Keratinocyte (primary cell): Measurements from ENCODE around the gene CTNNA3. TPM values are rescaled to one million over a fixed set of nuclear protein-coding genes. Genes with fewer than 3 reads are reported as not detected.

Experiments
- DNase-seq: peaks from one replicate; pipeline ENCODE4 v3.0.0-alpha.2; 2011; ENCODE audit warnings: low read depth, missing footprints, low spot score
- FAIRE-seq: peaks from 2 replicates; lab custom pipeline; 2011; peaks lifted over from hg19 to GRCh38; lab: Jason Lieb, UNC
- H2AFZ ChIP-seq: 2 replicates; pipeline ENCODE4 v1.6.0; 2012; ENCODE audit warnings: low read length, control low read depth, inconsistent platforms; ENCODE audit not compliant: control insufficient read depth
- H3K27ac ChIP-seq: 2 replicates; pipeline ENCODE4 v1.5.1; 2011; ENCODE audit warnings: low read length; ENCODE audit not compliant: control insufficient read depth, insufficient read depth
- H3K27me3 ChIP-seq: 3 replicates; pipeline ENCODE4 v1.6.0; 2011; ENCODE audit warnings: low read length; ENCODE audit not compliant: control insufficient read depth, insufficient read depth; ENCODE audit errors: extremely low read depth
- H3K36me3 ChIP-seq, 2 experiments: 2 replicates in 1 of 2; 3 replicates in 1 of 2; pipeline ENCODE4 v1.5.1; 2011; ENCODE audit warnings: low read length in 2 of 2, mild to moderate bottlenecking in 1 of 2; ENCODE audit not compliant: control insufficient read depth in 2 of 2, insufficient read depth in 2 of 2; ENCODE audit errors: extremely low read depth in 1 of 2
- H3K4me1 ChIP-seq: 3 replicates; pipeline ENCODE4 v1.5.1; 2011; ENCODE audit warnings: low read length; ENCODE audit not compliant: control insufficient read depth, insufficient read depth; ENCODE audit errors: extremely low read depth
- H3K4me2 ChIP-seq: 3 replicates; pipeline ENCODE4 v1.6.0; 2011; ENCODE audit warnings: low read depth, low read length; ENCODE audit not compliant: control insufficient read depth, insufficient read depth; ENCODE audit errors: extremely low read depth
- H3K4me3 ChIP-seq, 3 experiments: fragments of 200-600 bp in 1 of 3; sonication (generic) in 1 of 3; 2 replicates in 2 of 3; 3 replicates in 1 of 3; pipeline ENCODE4 v1.5.1; 2011 to 2016; ENCODE audit warnings: low read length in 3 of 3, mild to moderate bottlenecking in 3 of 3, control low read depth in 2 of 3, inconsistent platforms in 1 of 3, low read depth in 1 of 3, mixed read lengths in 1 of 3, mixed run types in 1 of 3, moderate library complexity in 1 of 3; ENCODE audit not compliant: control insufficient read depth in 2 of 3, insufficient read depth in 2 of 3; ENCODE audit errors: extremely low read depth in 1 of 3
- H3K79me2 ChIP-seq: 2 replicates; pipeline ENCODE4 v1.6.0; 2012; ENCODE audit warnings: low read length; ENCODE audit not compliant: control insufficient read depth, insufficient read depth
- H3K9ac ChIP-seq: 3 replicates; pipeline ENCODE4 v1.6.0; 2011; ENCODE audit warnings: low read length; ENCODE audit not compliant: control insufficient read depth, insufficient read depth; ENCODE audit errors: extremely low read depth
- H3K9me1 ChIP-seq: 3 replicates; pipeline ENCODE4 v1.6.0; 2011; ENCODE audit warnings: low read length; ENCODE audit not compliant: control insufficient read depth, insufficient read depth; ENCODE audit errors: extremely low read depth
- H3K9me3 ChIP-seq: 2 replicates; pipeline ENCODE4 v1.5.1; 2012; ENCODE audit warnings: low read depth, low read length; ENCODE audit not compliant: control insufficient read depth
- H4K20me1 ChIP-seq: 3 replicates; pipeline ENCODE4 v1.6.0; 2011; ENCODE audit warnings: low read length; ENCODE audit not compliant: control insufficient read depth, insufficient read depth; ENCODE audit errors: extremely low read depth
- EZH2 ChIP-seq: IDR thresholded peaks from one replicate; pipeline ENCODE4 v1.6.1; 2012; ENCODE audit warnings: inconsistent platforms, mild to moderate bottlenecking, low read length, moderate library complexity
- dilution Hi-C: fragments of 300-500 bp; cut with MboI; formaldehyde crosslinking; loops from one replicate; pipeline ENCODE4 v1.7.0; 2020; ENCODE audit warnings: low sequenced_read_pairs; ENCODE audit not compliant: extremely low pct_ligation_motif_present
- polyA plus RNA-seq, 5 experiments: library from polyadenylated mRNA; depleted of rRNA in 3 of 5; stranded (reverse) in 3 of 5; stranded (forward) in 1 of 5; unstranded in 1 of 5; fragments of >200 nt; gene quantifications; 1 replicate in 1 of 5; 2 replicates in 3 of 5; 3 replicates in 1 of 5; pipeline versions ENCODE4 v1.2.1 to v1.2.3, GENCODE V29; 2011 to 2012; ENCODE audit warnings: missing spikeins in 2 of 5, low read depth in 1 of 5, low replicate concordance in 1 of 5
- TF ChIP-seq, protein P1 (sequence below), 3 experiments: IDR thresholded peaks in 1 of 3; conservative IDR thresholded peaks in 1 of 3; optimal IDR thresholded peaks in 1 of 3; 2 replicates in 2 of 3; 3 replicates in 1 of 3; pipeline versions ENCODE3 to v1.5.1; 2011; ENCODE audit warnings: low read length in 3 of 3, mild to moderate bottlenecking in 3 of 3, moderate library complexity in 2 of 3, control low read depth in 1 of 3, inconsistent platforms in 1 of 3; ENCODE audit not compliant: insufficient read depth in 2 of 3; ENCODE audit errors: extremely low read depth in 1 of 3

Gene CTNNA3
- polyA plus RNA-seq, 1 donor (not counting 4 experiments of a cell fraction or from before 2014, with no cell fraction given): 0.01 TPM

GRCh38 chr10:66301078-66301477 is 1394.9 kb downstream of the CTNNA3 start:
- no peak overlapping the region for H2AFZ ChIP-seq
- no peaks in the 10 kb centered on the region for H3K4me1 ChIP-seq
- H3K9me1 ChIP-seq: no peaks in the 10 kb centered on the region
- no peaks in the 10 kb centered on the region for H3K27me3 ChIP-seq
- DNase-seq: no peak
- dilution Hi-C loops: no loop called here
- no peak overlapping the region for H3K4me2 ChIP-seq
- FAIRE-seq: no peak
- TF ChIP-seq EZH2: no peak
- TF ChIP-seq, protein P1, sequence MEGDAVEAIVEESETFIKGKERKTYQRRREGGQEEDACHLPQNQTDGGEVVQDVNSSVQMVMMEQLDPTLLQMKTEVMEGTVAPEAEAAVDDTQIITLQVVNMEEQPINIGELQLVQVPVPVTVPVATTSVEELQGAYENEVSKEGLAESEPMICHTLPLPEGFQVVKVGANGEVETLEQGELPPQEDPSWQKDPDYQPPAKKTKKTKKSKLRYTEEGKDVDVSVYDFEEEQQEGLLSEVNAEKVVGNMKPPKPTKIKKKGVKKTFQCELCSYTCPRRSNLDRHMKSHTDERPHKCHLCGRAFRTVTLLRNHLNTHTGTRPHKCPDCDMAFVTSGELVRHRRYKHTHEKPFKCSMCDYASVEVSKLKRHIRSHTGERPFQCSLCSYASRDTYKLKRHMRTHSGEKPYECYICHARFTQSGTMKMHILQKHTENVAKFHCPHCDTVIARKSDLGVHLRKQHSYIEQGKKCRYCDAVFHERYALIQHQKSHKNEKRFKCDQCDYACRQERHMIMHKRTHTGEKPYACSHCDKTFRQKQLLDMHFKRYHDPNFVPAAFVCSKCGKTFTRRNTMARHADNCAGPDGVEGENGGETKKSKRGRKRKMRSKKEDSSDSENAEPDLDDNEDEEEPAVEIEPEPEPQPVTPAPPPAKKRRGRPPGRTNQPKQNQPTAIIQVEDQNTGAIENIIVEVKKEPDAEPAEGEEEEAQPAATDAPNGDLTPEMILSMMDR (optimal IDR thresholded peaks at IDR 0.05 in 1 of 3, IDR thresholded peaks at IDR 0.05 in 1 of 3, conservative IDR thresholded peaks at IDR 0.05 in 1 of 3; ENCODE audit: extremely low read depth in 1 of 3, insufficient read depth in 2 of 3, low read length in 3 of 3): no peak
- no peaks in the 10 kb centered on the region for H3K79me2 ChIP-seq
- no peaks in the 10 kb centered on the region for H3K9me3 ChIP-seq
- no peak overlapping the region for H3K27ac ChIP-seq
- H3K36me3 ChIP-seq: no peaks in the 10 kb centered on the region
- no peak overlapping the region for H3K9ac ChIP-seq
- no peak overlapping the region for H3K4me3 ChIP-seq
- H4K20me1 ChIP-seq: no peaks in the 10 kb centered on the region

- Histone ChIP-seq H3K9ac (no peak overlapping the region), H3K27ac (no peak overlapping the region), H4K20me1 (no peaks in the 10 kb centered on the region), H3K9me1 (no peaks in the 10 kb centered on the region), H3K36me3 (no peaks in the 10 kb centered on the region), H2AFZ (no peak overlapping the region), H3K9me3 (no peaks in the 10 kb centered on the region), H3K4me1 (no peaks in the 10 kb centered on the region), H3K4me2 (no peak overlapping the region), H3K79me2 (no peaks in the 10 kb centered on the region), H3K27me3 (no peaks in the 10 kb centered on the region), H3K4me3 (no peak overlapping the region)
- no peak for DNase-seq
- TF ChIP-seq EZH2: no peak
- TF ChIP-seq, protein P1 (optimal IDR thresholded peaks at IDR 0.05 in 1 of 3, IDR thresholded peaks at IDR 0.05 in 1 of 3, conservative IDR thresholded peaks at IDR 0.05 in 1 of 3; ENCODE audit: extremely low read depth in 1 of 3, insufficient read depth in 2 of 3, low read length in 3 of 3): no peak
- dilution Hi-C loops: no loop called here
- FAIRE-seq: no peak
These were observed 1400.4 kb downstream of the CTNNA3 start for GRCh38 chr10:66295602-66296001.
